B cell (primary cell): ENCODE data around the gene IL4R. TPM values are rescaled to one million over a fixed set of nuclear protein-coding genes. Genes with fewer than 3 reads are reported as not detected.

Experiments
- ATAC-seq: fragments of 200-7000 bp; cut with Tn5 transposase; one replicate; pipeline ENCODE4 v1.10.0; 2021; ENCODE audit warnings: low read depth, mild to moderate bottlenecking, moderate number of reproducible peaks, moderate library complexity
- CTCF ChIA-PET: fragments of 350-600 bp; sonication (Branson Sonifier 250); formaldehyde crosslinking; loops from one replicate; lab custom pipeline; 2021; ENCODE audit warnings: antibody characterized with exemption, inconsistent platforms; lab: Charles Lee
- POLR2A ChIA-PET: fragments of 350-600 bp; sonication (Branson Sonifier 250); formaldehyde crosslinking; loops from one replicate; lab custom pipeline; 2021; ENCODE audit warnings: antibody characterized with exemption; lab: Charles Lee
- DNase-seq: peaks from one replicate; pipeline ENCODE4 v3.0.0; 2013
- H2AFZ ChIP-seq: 2 replicates; pipeline ENCODE4 v1.6.1; 2012; ENCODE audit warnings: mild to moderate bottlenecking, low read depth, low read length; ENCODE audit not compliant: insufficient read depth, poor library complexity, severe bottlenecking
- H3K27ac ChIP-seq, 2 donors: 1 replicate in 1 of 2; 2 replicates in 1 of 2; pipeline ENCODE4 v1.5.1; 2012 to 2013; ENCODE audit warnings: low read length in 2 of 2, mild to moderate bottlenecking in 2 of 2, moderate library complexity in 1 of 2
- H3K27me3 ChIP-seq, 4 experiments: fragments of 200-600 bp in 1 of 4; sonication (generic) in 1 of 4; replicated peaks in 1 of 4; 1 replicate in 2 of 4; 2 replicates in 2 of 4; pipeline versions ENCODE4 v1.6.1 to v1.7.0; 2013 to 2016; ENCODE audit warnings: low read length in 3 of 4, mild to moderate bottlenecking in 2 of 4, mixed read lengths in 1 of 4, moderate library complexity in 1 of 4; ENCODE audit not compliant: insufficient read depth in 4 of 4, control insufficient read depth in 3 of 4; ENCODE audit errors: control extremely low read depth in 1 of 4
- H3K36me3 ChIP-seq, 2 experiments: replicated peaks in 1 of 2; 1 replicate in 1 of 2; 2 replicates in 1 of 2; pipeline versions ENCODE4 v1.6.1 to v1.7.1; 2013; ENCODE audit warnings: low read length in 1 of 2; ENCODE audit not compliant: insufficient read depth in 2 of 2, control insufficient read depth in 1 of 2; ENCODE audit errors: control extremely low read depth in 1 of 2, extremely low read depth in 1 of 2
- H3K4me1 ChIP-seq, 2 donors: fragments of 200-600 bp in 1 of 2; sonication (generic) in 1 of 2; 1 replicate in 1 of 2; 2 replicates in 1 of 2; pipeline versions ENCODE4 v1.5.1 to v1.6.1; 2013 to 2017; ENCODE audit warnings: low read length in 2 of 2; ENCODE audit not compliant: control insufficient read depth in 2 of 2, insufficient read depth in 2 of 2
- H3K4me2 ChIP-seq: replicated peaks from 2 replicates; pipeline ENCODE3; 2012; ENCODE audit warnings: mild to moderate bottlenecking, low read depth, low read length; ENCODE audit not compliant: poor library complexity, severe bottlenecking
- H3K4me3 ChIP-seq, 5 experiments: fragments of 200-600 bp in 1 of 5; sonication (generic) in 1 of 5; 1 replicate in 3 of 5; 2 replicates in 2 of 5; pipeline versions ENCODE4 v1.5.1 to v1.7.0; 2011 to 2016; ENCODE audit warnings: low read length in 4 of 5, mild to moderate bottlenecking in 4 of 5, low read depth in 2 of 5, control low read depth in 1 of 5, moderate library complexity in 1 of 5; ENCODE audit not compliant: insufficient read depth in 1 of 5; ENCODE audit errors: control extremely low read depth in 1 of 5, extremely low read depth in 1 of 5
- H3K79me2 ChIP-seq: fragments of 200-600 bp; sonication (generic); one replicate; pipeline ENCODE4 v1.6.0; 2016; ENCODE audit warnings: low read length; ENCODE audit not compliant: control insufficient read depth, insufficient read depth
- H3K9ac ChIP-seq: fragments of 200-600 bp; sonication (generic); 2 replicates; pipeline ENCODE4 v1.6.1; 2017; ENCODE audit warnings: mild to moderate bottlenecking, low read length, moderate library complexity
- H3K9me3 ChIP-seq, 3 donors: one replicate each; pipeline versions ENCODE4 v1.6.1 to v1.7.1; 2013; ENCODE audit warnings: low read length in 2 of 3; ENCODE audit not compliant: control insufficient read depth in 2 of 3, insufficient read depth in 1 of 3; ENCODE audit errors: control extremely low read depth in 1 of 3
- H4K20me1 ChIP-seq: 2 replicates; pipeline ENCODE4 v1.6.0; 2012; ENCODE audit warnings: mild to moderate bottlenecking, low read length; ENCODE audit not compliant: insufficient read depth, control insufficient read depth, poor library complexity, severe bottlenecking
- H3K27ac Mint-ChIP-seq: one replicate; pipeline ENCODE4 v1.8.0; 2021; ENCODE audit warnings: mixed read lengths
- H3K27me3 Mint-ChIP-seq: one replicate; pipeline ENCODE4 v1.8.0; 2021; ENCODE audit warnings: mixed read lengths
- H3K4me1 Mint-ChIP-seq: one replicate; pipeline ENCODE4 v1.8.0; 2021; ENCODE audit warnings: mixed read lengths
- H3K4me3 Mint-ChIP-seq: one replicate; pipeline ENCODE4 v1.8.0; 2021; ENCODE audit warnings: mixed read lengths
- H3K9me3 Mint-ChIP-seq: one replicate; pipeline ENCODE4 v1.8.0; 2022; ENCODE audit warnings: mixed read lengths; ENCODE audit not compliant: insufficient read depth
- CTCF ChIP-seq: fragments of 200-600 bp; IDR thresholded peaks from one replicate; pipeline ENCODE4 v1.8.0; 2022; ENCODE audit warnings: antibody characterized with exemption, mild to moderate bottlenecking
- EZH2 ChIP-seq: IDR thresholded peaks from 2 replicates; pipeline ENCODE4 v1.6.1; 2012; ENCODE audit warnings: borderline replicate concordance, low read depth, mild to moderate bottlenecking, moderate library complexity, low read length; ENCODE audit not compliant: insufficient read depth, poor library complexity, severe bottlenecking
- whole genome bisulfite sequencing: methylation state at CpG from one replicate; pipeline ENCODE4 v1.1.5; 2013; ENCODE audit warnings: missing lambda C conversion rate; ENCODE audit not compliant: insufficient coverage; 5-methylcytosine and 5-hydroxymethylcytosine counted together
- intact Hi-C: fragments of 100-400 bp; cut with micrococcal nuclease; formaldehyde crosslinking; loops from one replicate; pipeline ENCODE4 v1.10.0; 2022
- polyA plus RNA-seq: library from polyadenylated mRNA; depleted of rRNA; stranded (reverse); fragments of >200 nt; gene quantifications from 2 replicates; pipeline ENCODE4 v1.2.3, GENCODE V29; 2012
- total RNA-seq, 2 donors: library from RNA; stranded (reverse); fragments of 120-200 nt in 1 of 2; gene quantifications; 1 replicate in 1 of 2; 2 replicates in 1 of 2; pipeline versions ENCODE4 v1.2.3 to v1.2.4, GENCODE V29; 2013 to 2022

Gene IL4R
- total and polyA plus RNA-seq, 2 donors (not counting 1 experiment from before 2014, with no cell fraction given): 311 to 966 TPM

GRCh38 chr16:27323781-27324561 is 10.2 kb downstream of the IL4R start:
- Histone ChIP-seq H3K4me2 (peak overlapping the region; percentile 44), H3K9ac (no peak overlapping the region), H3K36me3 (peaks cover 1 to 71% of the 10 kb centered on the region in 2 experiments), H2AFZ (no peak overlapping the region), H3K4me1 (peaks cover 81 to 92% of the 10 kb centered on the region in 2 donors), H3K79me2 (peaks cover 99% of the 10 kb centered on the region), H3K4me3 (no peak overlapping the region), H3K9me3 (peaks cover 0 to 12% (median 0%) of the 10 kb centered on the region in 3 donors), H3K27ac (peak overlapping the region in 1 of 2 donors; percentile 64), H3K27me3 (no peaks in the 10 kb centered on the region), H4K20me1 (peaks cover 99% of the 10 kb centered on the region)
- H3K4me3 Mint-ChIP-seq: peak overlapping the region; percentile 13
- H3K9me3 Mint-ChIP-seq: no peaks in the 10 kb centered on the region
- ATAC-seq (no peak), DNase-seq (no peak)
- H3K27ac Mint-ChIP-seq: peak overlapping the region; percentile 65
- intact Hi-C loops: no loop called here
- ChIA-PET CTCF (interaction anchor here (0.6 to 13.3 kb wide), 3 partner anchors 42 to 89 kb away, joined by 3 to 172 read pairs (median 3); no protein-coding TSS in a partner anchor), POLR2A (no interaction called here)
- no peaks in the 10 kb centered on the region for H3K27me3 Mint-ChIP-seq
- 92% methylated on average over 11 of the region's 13 CpGs for WGBS
- TF ChIP-seq EZH2: no peak
- no peak for TF ChIP-seq CTCF
- peaks cover 82% of the 10 kb centered on the region for H3K4me1 Mint-ChIP-seq

GRCh38 chr16:27324851-27325301 is 11.1 kb downstream of the IL4R start:
- intact Hi-C loops: no loop called here
- no peaks in the 10 kb centered on the region for H3K27me3 ChIP-seq
- H3K36me3 ChIP-seq: peaks cover 1 to 75% of the 10 kb centered on the region in 2 experiments
- DNase-seq (no peak), ATAC-seq (no peak)
- H3K4me1 Mint-ChIP-seq: peaks cover 79% of the 10 kb centered on the region
- peak overlapping the region; percentile 44 for H3K4me2 ChIP-seq
- H3K27ac Mint-ChIP-seq: peak overlapping the region; percentile 46
- peaks cover 99% of the 10 kb centered on the region for H3K79me2 ChIP-seq
- peak overlapping the region; percentile 6 for H3K4me3 Mint-ChIP-seq
- TF ChIP-seq CTCF (no peak), EZH2 (no peak)
- H2AFZ ChIP-seq: no peak overlapping the region
- no peaks in the 10 kb centered on the region for H3K27me3 Mint-ChIP-seq
- CTCF ChIA-PET: interaction anchor here (1.3 to 13.3 kb wide), 2 partner anchors 43 to 90 kb away, joined by 3 to 172 read pairs; no protein-coding TSS in a partner anchor
- H3K9me3 ChIP-seq: peaks cover 0 to 12% (median 0%) of the 10 kb centered on the region in 3 donors
- H3K4me3 ChIP-seq: no peak overlapping the region
- no peak overlapping the region for H3K9ac ChIP-seq
- H3K9me3 Mint-ChIP-seq: no peaks in the 10 kb centered on the region
- peaks cover 73 to 87% of the 10 kb centered on the region in 2 donors for H3K4me1 ChIP-seq
- POLR2A ChIA-PET: no interaction called here
- peak overlapping the region in 1 of 2 donors; percentile 64 for H3K27ac ChIP-seq
- H4K20me1 ChIP-seq: peaks cover 99% of the 10 kb centered on the region
- 95% methylated on average over 5 of the region's 12 CpGs for WGBS
